H1 (cell line): Measurements from ENCODE around the gene NR1D2. TPM values are rescaled to one million over a fixed set of nuclear protein-coding genes. Genes with fewer than 3 reads are reported as not detected.

Source experiments
- CTCF ChIA-PET: fragments of 300-600 bp; sonication (Branson Sonifier 250); formaldehyde crosslinking; loops from one replicate; lab custom pipeline; 2021; ENCODE audit not compliant: partially characterized antibody; lab: Charles Lee
- POLR2A ChIA-PET: fragments of 300-600 bp; sonication (Branson Sonifier 250); formaldehyde crosslinking; loops from one replicate; lab custom pipeline; 2021; ENCODE audit warnings: inconsistent platforms; ENCODE audit not compliant: partially characterized antibody; lab: Charles Lee
- DNase-seq, 2 experiments: peaks; one replicate each; pipeline versions ENCODE4 v3.0.0 to v3.0.0-alpha.2; 2010 to 2022; ENCODE audit warnings: low spot score in 2 of 2, low read depth in 1 of 2, mixed read lengths in 1 of 2
- FAIRE-seq: peaks from 2 replicates; lab custom pipeline; 2011; peaks lifted over from hg19 to GRCh38; lab: Jason Lieb, UNC
- H2AFZ ChIP-seq: 2 replicates; pipeline ENCODE4 v1.8.1; 2012; ENCODE audit warnings: low read length, inconsistent platforms
- H2AK5ac ChIP-seq: 2 replicates; pipeline ENCODE4 v1.6.1; 2013; ENCODE audit warnings: low read depth, low read length
- H2BK120ac ChIP-seq: replicated peaks from 2 replicates; pipeline ENCODE3; 2013; ENCODE audit warnings: low read depth, low read length, inconsistent platforms
- H2BK12ac ChIP-seq: 2 replicates; pipeline ENCODE4 v1.6.1; 2013; ENCODE audit warnings: low read depth, low read length
- H2BK15ac ChIP-seq: 2 replicates; pipeline ENCODE4 v1.6.1; 2013; ENCODE audit warnings: low read length
- H2BK20ac ChIP-seq: 2 replicates; pipeline ENCODE4 v1.6.1; 2013; ENCODE audit warnings: low read length
- H2BK5ac ChIP-seq: 2 replicates; pipeline ENCODE4 v1.6.1; 2013; ENCODE audit warnings: low read depth, low read length
- H3K14ac ChIP-seq: 2 replicates; pipeline ENCODE4 v1.6.1; 2013; ENCODE audit warnings: inconsistent platforms; ENCODE audit not compliant: insufficient read length
- H3K18ac ChIP-seq: 2 replicates; pipeline ENCODE4 v1.6.1; 2013; ENCODE audit warnings: low read length; ENCODE audit errors: extremely low read depth
- H3K23ac ChIP-seq: 2 replicates; pipeline ENCODE4 v1.6.1; 2013; ENCODE audit warnings: inconsistent platforms; ENCODE audit not compliant: insufficient read length
- H3K23me2 ChIP-seq: 2 replicates; pipeline ENCODE4 v1.6.1; 2013; ENCODE audit warnings: low read depth, low read length
- H3K27ac ChIP-seq: 2 replicates; pipeline ENCODE4 v1.6.1; 2011; ENCODE audit warnings: low read depth, low read length, inconsistent platforms
- H3K27me3 ChIP-seq, 4 experiments: replicated peaks in 1 of 4; 1 replicate in 1 of 4; 2 replicates in 3 of 4; pipeline versions ENCODE4 v1.6.1 to v1.8.1; 2011 to 2013; ENCODE audit warnings: low read length in 3 of 4, mild to moderate bottlenecking in 3 of 4, inconsistent platforms in 2 of 4, mixed read lengths in 2 of 4, moderate library complexity in 1 of 4; ENCODE audit not compliant: control insufficient read depth in 3 of 4, insufficient read depth in 3 of 4; ENCODE audit errors: extremely low read depth in 1 of 4
- H3K36me3 ChIP-seq, 4 experiments: 2 replicates each; pipeline versions ENCODE4 v1.6.1 to v1.8.1; 2011 to 2013; ENCODE audit warnings: mild to moderate bottlenecking in 4 of 4, low read length in 3 of 4, moderate library complexity in 2 of 4, control low read depth in 1 of 4, inconsistent platforms in 1 of 4; ENCODE audit not compliant: insufficient read depth in 4 of 4, control insufficient read depth in 2 of 4
- H3K4ac ChIP-seq: replicated peaks from 2 replicates; pipeline ENCODE3; 2013; ENCODE audit warnings: low read length, low read depth, mixed read lengths, inconsistent platforms; ENCODE audit not compliant: insufficient read length
- H3K4me1 ChIP-seq, 4 experiments: replicated peaks in 1 of 4; 1 replicate in 1 of 4; 2 replicates in 3 of 4; pipeline versions ENCODE4 v1.6.1 to v1.8.1; 2011 to 2013; ENCODE audit warnings: low read length in 3 of 4, inconsistent platforms in 2 of 4, mixed read lengths in 1 of 4; ENCODE audit not compliant: insufficient read depth in 4 of 4, control insufficient read depth in 3 of 4
- H3K4me2 ChIP-seq, 2 experiments: 2 replicates each; pipeline versions ENCODE4 v1.6.1 to v1.8.1; 2011 to 2013; ENCODE audit warnings: low read depth in 2 of 2, low read length in 2 of 2, control low read depth in 1 of 2, inconsistent platforms in 1 of 2, mild to moderate bottlenecking in 1 of 2; ENCODE audit not compliant: insufficient read depth in 1 of 2
- H3K4me3 ChIP-seq, 4 experiments: fragments of 200-600, 300-600 bp in 1 of 4; sonication (generic), shearing (Covaris generic), sonication (Bioruptor Twin) in 1 of 4; 2 replicates each; pipeline versions ENCODE4 v1.5.1 to v1.8.1; 2011 to 2016; ENCODE audit warnings: low read length in 4 of 4, low read depth in 3 of 4, control low read depth in 2 of 4, inconsistent platforms in 2 of 4, mild to moderate bottlenecking in 2 of 4, mixed read lengths in 1 of 4, moderate library complexity in 1 of 4; ENCODE audit not compliant: insufficient read depth in 2 of 4; ENCODE audit errors: extremely low read depth in 1 of 4
- H3K56ac ChIP-seq: replicated peaks from 2 replicates; pipeline ENCODE3; 2013; ENCODE audit warnings: low read depth, mild to moderate bottlenecking, mixed read lengths, low read length, inconsistent platforms; ENCODE audit not compliant: insufficient read length
- H3K79me1 ChIP-seq: 2 replicates; pipeline ENCODE4 v1.6.1; 2013; ENCODE audit warnings: low read depth, low read length, control low read depth
- H3K79me2 ChIP-seq, 2 experiments: 2 replicates each; pipeline versions ENCODE4 v1.6.1 to v1.8.1; 2012 to 2013; ENCODE audit warnings: low read length in 2 of 2, mild to moderate bottlenecking in 2 of 2, inconsistent platforms in 1 of 2; ENCODE audit not compliant: insufficient read depth in 2 of 2, control insufficient read depth in 1 of 2
- H3K9ac ChIP-seq, 4 experiments: replicated peaks in 1 of 4; 1 replicate in 1 of 4; 2 replicates in 3 of 4; pipeline versions ENCODE4 v1.6.1 to v1.8.1; 2011 to 2013; ENCODE audit warnings: low read depth in 3 of 4, low read length in 3 of 4, control low read depth in 2 of 4, mild to moderate bottlenecking in 2 of 4, moderate library complexity in 2 of 4, inconsistent platforms in 1 of 4; ENCODE audit errors: extremely low read depth in 1 of 4
- H3K9me3 ChIP-seq, 2 experiments: 2 replicates each; pipeline versions ENCODE4 v1.6.1 to v1.8.1; 2012 to 2013; ENCODE audit warnings: mild to moderate bottlenecking in 2 of 2, moderate library complexity in 2 of 2, control low read depth in 1 of 2, inconsistent platforms in 1 of 2, low read depth in 1 of 2, low read length in 1 of 2, mixed read lengths in 1 of 2; ENCODE audit not compliant: insufficient read depth in 2 of 2
- H4K20me1 ChIP-seq, 2 experiments: replicated peaks in 1 of 2; 2 replicates each; pipeline versions ENCODE3 to v1.8.1; 2011 to 2013; ENCODE audit warnings: inconsistent platforms in 2 of 2, low read length in 2 of 2, mild to moderate bottlenecking in 1 of 2; ENCODE audit not compliant: insufficient read depth in 2 of 2, control insufficient read depth in 1 of 2
- H4K5ac ChIP-seq: 2 replicates; pipeline ENCODE4 v1.6.1; 2013; ENCODE audit warnings: low read length, low read depth, mixed read lengths, inconsistent platforms; ENCODE audit not compliant: insufficient read length
- H4K8ac ChIP-seq: 2 replicates; pipeline ENCODE4 v1.8.0; 2013; ENCODE audit warnings: mild to moderate bottlenecking, moderate library complexity, low read length, inconsistent platforms; ENCODE audit not compliant: insufficient read depth; ENCODE audit errors: extremely low read depth
- H4K91ac ChIP-seq: replicated peaks from 2 replicates; pipeline ENCODE3; 2013; ENCODE audit warnings: low read length, mixed read lengths, inconsistent platforms; ENCODE audit not compliant: insufficient read length
- EGR1 ChIP-seq: IDR thresholded peaks from 2 replicates; pipeline ENCODE4 v1.6.1; 2011; ENCODE audit warnings: low read depth, low read length, borderline replicate concordance
- HDAC2 ChIP-seq, 2 experiments: fragments of 300-600 bp in 1 of 2; sonication (generic) in 1 of 2; IDR thresholded peaks; 2 replicates each; pipeline ENCODE4 v1.6.1; 2011 to 2012; ENCODE audit warnings: low read depth in 2 of 2, low read length in 2 of 2, mild to moderate bottlenecking in 2 of 2, moderate library complexity in 2 of 2, borderline replicate concordance in 1 of 2, inconsistent platforms in 1 of 2
- JUN ChIP-seq: IDR thresholded peaks from 2 replicates; pipeline ENCODE4 v1.6.1; 2011; ENCODE audit warnings: low read depth, mild to moderate bottlenecking, improper control_type of control experiment, low read length
- RFX5 ChIP-seq: IDR thresholded peaks from 2 replicates; pipeline ENCODE4 v1.6.1; 2011; ENCODE audit warnings: low read depth, low read length, improper control_type of control experiment, borderline replicate concordance
- RNF2 ChIP-seq: fragments of 200-900, 300-1000 bp; sonication (generic); IDR thresholded peaks from 2 replicates; pipeline ENCODE4 v1.7.1; 2016; ENCODE audit warnings: borderline replicate concordance, low read depth, mild to moderate bottlenecking, antibody characterized with exemption, low read length; ENCODE audit not compliant: poor library complexity, severe bottlenecking; ENCODE audit errors: missing control alignments
- SAP30 ChIP-seq: fragments of 300-600 bp; sonication (generic); IDR thresholded peaks from 2 replicates; pipeline ENCODE4 v1.7.1; 2012; ENCODE audit warnings: low read length, moderate library complexity, mild to moderate bottlenecking, inconsistent platforms; ENCODE audit not compliant: insufficient read depth, insufficient replicate concordance
- SP4 ChIP-seq: IDR thresholded peaks from 2 replicates; pipeline ENCODE4 v1.6.1; 2012; ENCODE audit warnings: low read length, inconsistent platforms
- USF2 ChIP-seq: IDR thresholded peaks from 2 replicates; pipeline ENCODE4 v1.6.1; 2011; ENCODE audit warnings: low read length, improper control_type of control experiment
- YY1 ChIP-seq: IDR thresholded peaks from 2 replicates; pipeline ENCODE4 v1.6.1; 2011; ENCODE audit warnings: low read depth, mild to moderate bottlenecking, low read length
- WGBS, 2 experiments: shearing (Covaris generic) in 1 of 2; methylation state at CpG; one replicate each; pipeline versions ENCODE4 v1.1.6 to v1.1.7; 2013 to 2015; ENCODE audit warnings: low lambda C conversion rate in 2 of 2, mixed read lengths in 2 of 2, inconsistent platforms in 1 of 2, low coverage in 1 of 2, missing lambda C conversion rate in 1 of 2; ENCODE audit not compliant: insufficient replicate concordance in 2 of 2, insufficient coverage in 1 of 2, insufficient read length in 1 of 2; ENCODE audit errors: extremely low coverage in 1 of 2, missing lambda C conversion rate in 1 of 2; 5-methylcytosine and 5-hydroxymethylcytosine counted together
- polyA plus RNA-seq, 7 experiments: library from polyadenylated mRNA; depleted of rRNA in 3 of 7; stranded (reverse) in 5 of 7; unstranded in 2 of 7; fragments of >200 nt in 5 of 7; fragments of 200-250 nt in 2 of 7; gene quantifications; 1 replicate in 5 of 7; 2 replicates in 1 of 7; 4 replicates in 1 of 7; pipeline versions ENCODE4 v1.2.1 to v1.2.3, GENCODE V29; 2011 to 2013; ENCODE audit warnings: missing spikeins in 2 of 7, mixed read lengths in 2 of 7
- total RNA-seq: library from RNA; stranded (reverse); fragmentation: NEBNext Ultra II Directional; extraction: Animal tissue kit (Norgen Biotek cat#: 25700); gene quantifications from 2 replicates; pipeline ENCODE4 v1.2.1, GENCODE V29; 2021

NR1D2 gene
- total and polyA plus RNA-seq, 2 of the 8 experiments (the other 6 are each of a cell fraction or from before 2014, with no cell fraction given): 5.9 to 21.7 TPM

GRCh38 chr3:23971684-23972083, 26.6 kb downstream of the NR1D2 start:
- H2BK120ac ChIP-seq: no peak overlapping the region
- H4K20me1 ChIP-seq: no peaks in the 10 kb centered on the region
- no peaks in the 10 kb centered on the region for H3K23me2 ChIP-seq
- H3K14ac ChIP-seq: no peak overlapping the region
- H2BK12ac ChIP-seq: no peak overlapping the region
- DNase-seq (no peak), FAIRE-seq (no peak)
- no peak overlapping the region for H2BK5ac ChIP-seq
- H2AK5ac ChIP-seq: no peak overlapping the region
- no peak overlapping the region for H2AFZ ChIP-seq
- H3K56ac ChIP-seq: no peak overlapping the region
- H4K5ac ChIP-seq: no peak overlapping the region
- no peak overlapping the region for H3K4me3 ChIP-seq
- H3K23ac ChIP-seq: no peak overlapping the region
- no peaks in the 10 kb centered on the region for H3K4me1 ChIP-seq
- peaks cover 0 to 6% of the 10 kb centered on the region in 2 experiments; a peak in 1 of 4 replicates for H3K9me3 ChIP-seq
- H2BK15ac ChIP-seq: no peak overlapping the region
- H3K79me2 ChIP-seq: no peaks in the 10 kb centered on the region
- H3K9ac ChIP-seq: no peak overlapping the region
- no peaks in the 10 kb centered on the region for H3K27me3 ChIP-seq
- no peak overlapping the region for H4K8ac ChIP-seq
- no peak overlapping the region for H3K18ac ChIP-seq
- no peak overlapping the region for H2BK20ac ChIP-seq
- H3K27ac ChIP-seq: no peak overlapping the region
- H3K4ac ChIP-seq: no peak overlapping the region
- no peaks in the 10 kb centered on the region for H3K79me1 ChIP-seq
- POLR2A ChIA-PET: interaction anchor here (0.8 to 2.3 kb wide), 3 partner anchors 10 to 55 kb away, joined by 3 to 10 read pairs (median 3); partner anchors contain the start of genes NKIRAS1 and RPL15
- CTCF ChIA-PET: interaction anchor here (0.7 to 1.5 kb wide), 2 partner anchors 10 to 323 kb away, joined by 3 read pairs; no protein-coding TSS in a partner anchor
- H3K36me3 ChIP-seq: peaks cover 0 to 33% (median 12%) of the 10 kb centered on the region in 4 experiments; a peak in 3 of 8 replicates
- H4K91ac ChIP-seq: no peak overlapping the region
- WGBS, 2 experiments: 90% methylated on average over 1 of the region's 1 CpG; no CpG with 5 or more reads in 1 of the 2 experiments
- no peak overlapping the region for H3K4me2 ChIP-seq
- TF ChIP-seq RNF2 (no peak), YY1 (no peak), SAP30 (no peak), EGR1 (no peak), USF2 (no peak), RFX5 (no peak), JUN (no peak), SP4 (no peak), HDAC2 (IDR thresholded peaks at IDR 0.05; ENCODE audit: borderline replicate concordance in 1 of 2, low read depth in 2 of 2, low read length in 2 of 2) (no peak)
